ENCODE data around the gene ERC2.

DNA sequence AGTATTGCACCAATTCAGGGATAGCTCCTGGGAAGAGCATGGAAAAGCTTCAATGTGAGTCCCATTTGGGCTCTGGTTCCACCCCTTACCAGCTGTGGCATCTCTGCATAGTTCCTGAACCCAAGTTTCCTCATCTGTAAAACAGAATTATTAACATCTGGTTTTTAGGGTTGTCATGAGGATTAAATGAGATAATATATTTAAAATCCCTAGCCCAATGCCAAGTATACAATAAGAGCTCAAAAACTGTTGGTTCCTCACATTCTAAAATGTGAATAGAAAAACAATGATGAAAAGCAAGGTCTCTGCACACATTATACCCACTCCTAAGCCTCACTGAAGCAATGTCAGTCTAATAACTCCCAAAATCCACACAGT lies 743.9 kb downstream of the ERC2 start:
- TF ChIP-seq, protein P1, sequence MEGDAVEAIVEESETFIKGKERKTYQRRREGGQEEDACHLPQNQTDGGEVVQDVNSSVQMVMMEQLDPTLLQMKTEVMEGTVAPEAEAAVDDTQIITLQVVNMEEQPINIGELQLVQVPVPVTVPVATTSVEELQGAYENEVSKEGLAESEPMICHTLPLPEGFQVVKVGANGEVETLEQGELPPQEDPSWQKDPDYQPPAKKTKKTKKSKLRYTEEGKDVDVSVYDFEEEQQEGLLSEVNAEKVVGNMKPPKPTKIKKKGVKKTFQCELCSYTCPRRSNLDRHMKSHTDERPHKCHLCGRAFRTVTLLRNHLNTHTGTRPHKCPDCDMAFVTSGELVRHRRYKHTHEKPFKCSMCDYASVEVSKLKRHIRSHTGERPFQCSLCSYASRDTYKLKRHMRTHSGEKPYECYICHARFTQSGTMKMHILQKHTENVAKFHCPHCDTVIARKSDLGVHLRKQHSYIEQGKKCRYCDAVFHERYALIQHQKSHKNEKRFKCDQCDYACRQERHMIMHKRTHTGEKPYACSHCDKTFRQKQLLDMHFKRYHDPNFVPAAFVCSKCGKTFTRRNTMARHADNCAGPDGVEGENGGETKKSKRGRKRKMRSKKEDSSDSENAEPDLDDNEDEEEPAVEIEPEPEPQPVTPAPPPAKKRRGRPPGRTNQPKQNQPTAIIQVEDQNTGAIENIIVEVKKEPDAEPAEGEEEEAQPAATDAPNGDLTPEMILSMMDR (IDR thresholded peaks at IDR 0.05): no peak
- TF ChIP-seq POLR2A (IDR thresholded peaks at IDR 0.05) (no peak), POLR2AphosphoS5 (IDR thresholded peaks at IDR 0.05) (no peak)

All from upper lobe of left lung (tissue), 4 donors.